GM18507 (cell line): ENCODE measurements around the gene SNX13.
"Not testable (repeated sequence)": the region's sequence is repeated elsewhere in the genome, so short reads cannot be mapped to it uniquely, and the experiment has no call there.

ENCODE experiments used
- DNase-seq: peaks from one replicate; pipeline ENCODE4 v3.0.0; 2011; ENCODE audit warnings: low read depth; ENCODE audit not compliant: insufficient read length; ENCODE audit errors: extremely low spot score
- FAIRE-seq: peaks from 2 replicates; lab custom pipeline; 2011; peaks lifted over from hg19 to GRCh38; lab: Jason Lieb, UNC

SNX13 gene

GRCh38 chr7:17809215-17809614 lies 131.1 kb downstream of the SNX13 start:
- FAIRE-seq = not testable (repeated sequence)

GRCh38 chr7:17807242-17807641 lies 133.1 kb downstream of the SNX13 start:
- FAIRE-seq (no peak), DNase-seq (no peak)

More at GRCh38 chr7:17809215-17809614, 131.1 kb downstream of the SNX13 start:
- not testable (repeated sequence) for DNase-seq

GRCh38 chr7:17806631-17807030 lies 133.7 kb downstream of the SNX13 start:
- no peak for FAIRE-seq
- no peak for DNase-seq

- DNase-seq (no peak), FAIRE-seq (no peak)
Measured at GRCh38 chr7:17802056-17802455, 138.2 kb downstream of the SNX13 start.

GRCh38 chr7:17792075-17792936 lies 148.0 kb downstream of the SNX13 start:
- DNase-seq (no peak), FAIRE-seq (no peak)

- DNase-seq (no peak), FAIRE-seq (no peak)
Measured at GRCh38 chr7:17787257-17787656, 153.0 kb downstream of the SNX13 start.

- DNase-seq (no peak), FAIRE-seq (no peak)
Measured at GRCh38 chr7:17786314-17786852, 153.9 kb downstream of the SNX13 start.

- no peak for DNase-seq
- no peak for FAIRE-seq
Measured at GRCh38 chr7:17782216-17782549, 158.1 kb downstream of the SNX13 start.

- no peak for FAIRE-seq
Measured at GRCh38 chr7:17781491-17782215, 158.6 kb downstream of the SNX13 start.

GRCh38 chr7:17779381-17779780 lies 160.9 kb downstream of the SNX13 start:
- FAIRE-seq (no peak), DNase-seq (no peak)

More at GRCh38 chr7:17781491-17782215, 158.6 kb downstream of the SNX13 start:
- DNase-seq = no peak

- DNase-seq = no peak
Measured at GRCh38 chr7:17774716-17775288, 165.5 kb downstream of the SNX13 start.

GRCh38 chr7:17774248-17774647 lies 166.0 kb downstream of the SNX13 start:
- FAIRE-seq (no peak), DNase-seq (no peak)

More at GRCh38 chr7:17774716-17775288, 165.5 kb downstream of the SNX13 start:
- no peak for FAIRE-seq

- FAIRE-seq = no peak
Measured at GRCh38 chr7:17773289-17773626, 167.0 kb downstream of the SNX13 start.

GRCh38 chr7:17772581-17773288 lies 167.6 kb downstream of the SNX13 start:
- DNase-seq (no peak), FAIRE-seq (no peak)

More at GRCh38 chr7:17773289-17773626, 167.0 kb downstream of the SNX13 start:
- no peak for DNase-seq

GRCh38 chr7:17771901-17772408 lies 168.3 kb downstream of the SNX13 start:
- FAIRE-seq (no peak), DNase-seq (no peak)

- no peak for DNase-seq
- peak; percentile 29 for FAIRE-seq
Measured at GRCh38 chr7:17770710-17771375, 169.5 kb downstream of the SNX13 start.

GRCh38 chr7:17769918-17770317 lies 170.4 kb downstream of the SNX13 start:
- FAIRE-seq = peak; percentile 80
- DNase-seq = peak; percentile 8

- no peak for FAIRE-seq
- DNase-seq = no peak
Measured at GRCh38 chr7:17758008-17758407, 182.3 kb downstream of the SNX13 start.

GRCh38 chr7:17746020-17746530 lies 194.2 kb downstream of the SNX13 start:
- DNase-seq (no peak), FAIRE-seq (no peak)
